ENCODE data around the gene KDM6B.
A peak's percentile ranks its signal among the peaks of the same experiment; 100 is the strongest.
"Not testable (repeated sequence)": the region's sequence is repeated elsewhere in the genome, so short reads cannot be mapped to it uniquely, and the experiment has no call there.

The KDM6B gene, protein sequence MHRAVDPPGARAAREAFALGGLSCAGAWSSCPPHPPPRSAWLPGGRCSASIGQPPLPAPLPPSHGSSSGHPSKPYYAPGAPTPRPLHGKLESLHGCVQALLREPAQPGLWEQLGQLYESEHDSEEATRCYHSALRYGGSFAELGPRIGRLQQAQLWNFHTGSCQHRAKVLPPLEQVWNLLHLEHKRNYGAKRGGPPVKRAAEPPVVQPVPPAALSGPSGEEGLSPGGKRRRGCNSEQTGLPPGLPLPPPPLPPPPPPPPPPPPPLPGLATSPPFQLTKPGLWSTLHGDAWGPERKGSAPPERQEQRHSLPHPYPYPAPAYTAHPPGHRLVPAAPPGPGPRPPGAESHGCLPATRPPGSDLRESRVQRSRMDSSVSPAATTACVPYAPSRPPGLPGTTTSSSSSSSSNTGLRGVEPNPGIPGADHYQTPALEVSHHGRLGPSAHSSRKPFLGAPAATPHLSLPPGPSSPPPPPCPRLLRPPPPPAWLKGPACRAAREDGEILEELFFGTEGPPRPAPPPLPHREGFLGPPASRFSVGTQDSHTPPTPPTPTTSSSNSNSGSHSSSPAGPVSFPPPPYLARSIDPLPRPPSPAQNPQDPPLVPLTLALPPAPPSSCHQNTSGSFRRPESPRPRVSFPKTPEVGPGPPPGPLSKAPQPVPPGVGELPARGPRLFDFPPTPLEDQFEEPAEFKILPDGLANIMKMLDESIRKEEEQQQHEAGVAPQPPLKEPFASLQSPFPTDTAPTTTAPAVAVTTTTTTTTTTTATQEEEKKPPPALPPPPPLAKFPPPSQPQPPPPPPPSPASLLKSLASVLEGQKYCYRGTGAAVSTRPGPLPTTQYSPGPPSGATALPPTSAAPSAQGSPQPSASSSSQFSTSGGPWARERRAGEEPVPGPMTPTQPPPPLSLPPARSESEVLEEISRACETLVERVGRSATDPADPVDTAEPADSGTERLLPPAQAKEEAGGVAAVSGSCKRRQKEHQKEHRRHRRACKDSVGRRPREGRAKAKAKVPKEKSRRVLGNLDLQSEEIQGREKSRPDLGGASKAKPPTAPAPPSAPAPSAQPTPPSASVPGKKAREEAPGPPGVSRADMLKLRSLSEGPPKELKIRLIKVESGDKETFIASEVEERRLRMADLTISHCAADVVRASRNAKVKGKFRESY (N-terminal part only)

DNA sequence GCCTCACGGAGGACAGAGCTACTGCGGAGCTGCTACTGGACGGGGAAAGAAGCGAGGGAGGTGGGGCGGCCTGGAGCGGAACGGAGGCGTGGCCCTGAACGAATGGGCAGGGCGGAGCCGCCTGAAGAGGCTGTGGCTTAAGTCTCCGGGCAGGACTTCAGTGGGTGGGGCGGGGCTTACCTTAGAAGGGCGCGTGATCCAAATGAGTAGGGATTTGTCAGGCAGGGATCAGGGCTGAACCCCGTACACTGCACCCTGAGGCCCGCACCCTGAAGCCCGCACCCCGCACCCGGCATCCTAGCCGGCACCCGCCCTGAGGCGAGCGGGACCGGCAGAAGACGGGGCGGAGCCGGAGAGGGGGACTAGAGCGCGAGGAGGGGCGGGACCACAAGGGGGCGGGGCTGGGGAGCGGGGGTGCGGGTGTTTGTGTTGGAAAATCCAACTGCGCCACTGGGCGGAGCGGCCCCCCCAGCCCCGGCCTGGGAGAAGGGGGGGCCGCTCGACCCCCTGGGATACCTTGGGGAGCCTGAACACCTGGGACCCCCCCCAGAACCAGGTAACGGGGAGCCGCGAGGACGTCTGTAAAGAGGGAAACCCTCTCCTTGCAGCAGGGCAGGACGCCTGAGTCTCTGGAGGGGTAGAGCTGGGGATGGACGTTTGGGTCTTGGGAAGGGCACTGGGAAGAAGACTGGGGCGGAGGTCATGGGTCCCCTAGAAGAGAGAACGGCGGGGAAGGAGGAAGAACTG lies at the start of gene KDM6B:
Gene KDM6B (plus strand): TSS at position 423 of the 747 bp plus-strand sequence. CDS start 11,338 bp downstream, outside the sequence.
- DNase-seq: peak; percentile 82

DNA sequence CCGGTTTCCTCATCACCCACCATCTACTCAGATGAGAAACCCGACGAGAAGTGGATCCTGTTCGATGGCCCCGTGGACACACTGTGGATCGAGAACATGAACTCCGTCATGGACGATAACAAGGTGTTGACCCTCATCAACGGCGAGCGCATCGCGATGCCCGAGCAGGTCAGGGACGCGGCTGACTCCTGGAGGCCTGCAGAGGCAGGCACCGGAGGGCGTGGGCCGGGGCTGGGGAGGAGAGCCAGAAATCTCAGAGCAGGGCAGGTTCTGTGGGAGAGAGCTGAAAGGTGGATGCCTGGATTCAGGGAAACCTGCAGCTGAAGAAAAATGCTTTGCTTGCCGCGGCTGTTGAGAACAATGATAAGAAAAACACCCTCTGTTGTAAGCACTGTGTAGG lies 47.2 kb upstream of the KDM6B start:
- DNase-seq: no peak

DNA sequence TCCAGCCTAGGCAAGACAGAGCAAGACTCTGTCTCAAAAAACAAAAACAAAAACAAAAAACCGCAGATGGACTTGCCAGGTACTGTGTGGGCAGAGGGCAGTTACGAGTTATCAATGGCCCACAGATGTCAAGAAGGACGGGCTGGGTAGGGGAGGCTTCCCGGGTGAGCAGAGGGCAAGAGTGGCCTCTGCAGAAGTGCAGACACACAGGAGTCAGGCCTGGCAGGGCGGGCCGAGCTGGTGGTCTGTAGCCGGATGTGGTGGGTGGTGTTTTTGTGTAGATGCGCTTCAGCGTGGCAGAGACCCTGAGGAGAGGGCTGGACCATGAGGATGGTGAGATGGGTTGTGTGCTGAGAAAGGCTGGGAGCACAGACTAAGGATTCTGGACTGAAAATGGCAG lies 44.9 kb upstream of the KDM6B start:
- DNase-seq: no peak

DNA sequence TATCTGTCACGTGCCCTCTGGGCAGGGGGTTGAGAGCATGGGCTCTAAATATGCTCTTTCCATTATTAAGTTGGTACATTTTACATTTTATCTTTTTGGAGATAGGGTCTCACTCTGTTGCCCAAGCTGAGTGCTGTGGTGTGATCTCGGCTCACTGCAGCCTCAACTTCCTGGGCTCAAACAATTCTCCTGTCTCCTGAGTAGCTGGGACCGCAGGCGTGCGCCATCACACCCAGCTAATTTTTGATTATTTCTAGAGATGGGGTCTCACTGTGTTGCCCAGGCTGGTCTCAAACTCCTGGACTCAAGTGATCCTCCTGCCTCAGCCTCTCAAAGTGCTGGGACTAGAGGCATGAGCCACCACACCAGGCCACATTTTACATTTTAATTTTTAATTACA lies 43.9 kb upstream of the KDM6B start:
- no peak for DNase-seq

DNA sequence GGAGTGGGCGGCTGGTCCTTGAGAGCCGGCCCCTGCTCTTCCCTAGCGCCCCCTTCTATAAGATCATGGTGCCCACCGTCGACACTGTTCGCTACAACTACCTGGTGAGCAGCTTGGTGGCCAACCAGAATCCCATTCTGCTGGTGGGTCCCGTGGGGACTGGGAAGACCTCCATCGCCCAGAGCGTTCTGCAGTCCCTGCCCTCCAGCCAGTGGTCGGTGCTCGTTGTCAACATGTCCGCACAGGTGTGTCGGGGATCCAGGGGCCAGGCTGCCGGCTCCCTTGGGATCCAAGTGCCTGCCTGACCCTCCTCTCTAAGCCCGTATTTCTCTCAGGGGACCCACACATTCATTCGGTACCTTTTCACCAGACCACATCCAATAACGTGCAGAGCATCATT lies 41.4 kb upstream of the KDM6B start:
- DNase-seq: no peak

DNA sequence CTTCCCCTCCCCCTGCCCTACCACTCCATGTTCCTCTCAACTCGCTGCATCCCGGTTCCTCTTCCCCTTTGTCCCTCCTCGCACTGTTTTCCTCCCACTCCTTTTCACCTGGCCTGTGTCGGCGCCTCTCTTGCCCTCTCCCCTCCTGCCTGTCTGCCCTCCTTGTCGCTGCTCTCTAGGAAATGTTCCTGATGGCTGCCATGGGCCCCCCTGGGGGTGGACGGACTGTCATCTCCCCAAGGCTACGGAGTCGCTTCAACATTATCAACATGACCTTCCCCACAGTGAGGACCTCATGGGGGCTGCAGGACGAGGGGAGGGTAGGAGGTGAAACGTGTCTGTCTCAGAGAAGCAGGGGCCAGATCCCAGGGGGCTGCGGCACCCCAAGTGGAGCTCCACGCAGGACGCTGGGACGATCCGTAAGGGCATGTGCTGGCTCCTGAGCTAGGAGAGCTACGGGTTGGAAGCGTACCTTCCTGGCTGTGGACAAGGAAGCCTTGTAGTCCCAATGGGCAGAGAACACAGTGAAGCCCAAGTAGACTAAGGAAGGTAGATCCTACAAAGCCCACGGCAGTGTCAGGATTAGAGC lies 39.8 kb upstream of the KDM6B start:
- DNase-seq: no peak

DNA sequence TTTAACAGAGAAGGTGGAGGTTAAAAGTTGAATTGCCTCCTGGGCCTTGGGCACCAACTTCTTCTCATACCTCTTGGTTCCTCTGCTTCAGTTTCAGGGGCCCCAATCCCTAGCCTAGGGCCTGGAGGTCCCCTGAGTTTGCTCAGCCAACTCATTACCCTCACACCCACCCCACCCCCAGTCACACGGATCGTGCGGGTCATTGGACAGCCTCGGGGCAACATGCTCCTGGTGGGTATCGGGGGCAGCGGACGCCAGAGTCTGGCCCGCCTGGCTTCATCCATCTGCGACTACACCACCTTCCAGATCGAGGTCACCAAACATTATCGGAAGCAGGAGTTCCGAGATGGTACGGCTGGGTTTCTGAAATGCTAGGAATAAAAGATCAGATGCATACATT lies 36.0 kb upstream of the KDM6B start:
- no peak for DNase-seq

DNA sequence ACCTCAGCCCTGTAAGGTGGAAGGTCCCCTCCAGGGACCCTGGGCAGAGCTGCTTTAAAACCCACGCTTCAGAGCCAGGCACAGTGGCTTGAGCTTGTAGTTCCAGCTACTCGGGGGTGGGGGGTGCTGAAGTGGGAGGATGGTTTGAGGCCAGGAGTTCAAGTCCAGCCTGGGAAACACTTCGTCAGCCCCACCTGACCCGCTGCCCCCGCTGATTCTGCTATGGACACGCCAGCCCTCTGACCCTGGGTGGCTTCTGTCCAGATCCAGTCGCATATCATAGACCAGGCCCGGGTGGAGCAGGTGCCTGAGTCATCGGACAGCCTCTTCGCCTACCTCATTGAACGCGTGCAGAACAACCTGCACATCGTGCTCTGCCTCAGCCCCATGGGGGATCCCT lies 35.2 kb upstream of the KDM6B start:
- DNase-seq: no peak

DNA sequence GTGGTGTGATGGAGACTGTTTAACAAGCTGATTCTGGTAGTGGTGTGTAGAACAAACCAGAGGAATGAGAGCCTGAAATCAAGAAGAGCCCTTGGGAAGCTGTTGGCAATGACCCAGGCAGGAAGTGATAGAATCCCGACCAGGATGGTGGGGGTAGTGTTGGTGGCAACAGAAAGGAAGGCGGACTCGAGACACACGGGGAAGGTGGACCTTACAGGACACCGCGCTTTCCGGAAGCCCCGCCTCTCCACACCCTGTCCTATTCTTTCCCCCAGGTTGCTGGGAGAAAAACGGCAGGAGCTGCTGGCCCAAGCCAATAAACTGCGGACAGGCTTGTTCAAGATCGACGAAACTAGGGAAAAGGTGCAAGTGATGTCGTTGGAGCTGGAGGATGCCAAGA lies 30.0 kb upstream of the KDM6B start:
- no peak for DNase-seq

DNA sequence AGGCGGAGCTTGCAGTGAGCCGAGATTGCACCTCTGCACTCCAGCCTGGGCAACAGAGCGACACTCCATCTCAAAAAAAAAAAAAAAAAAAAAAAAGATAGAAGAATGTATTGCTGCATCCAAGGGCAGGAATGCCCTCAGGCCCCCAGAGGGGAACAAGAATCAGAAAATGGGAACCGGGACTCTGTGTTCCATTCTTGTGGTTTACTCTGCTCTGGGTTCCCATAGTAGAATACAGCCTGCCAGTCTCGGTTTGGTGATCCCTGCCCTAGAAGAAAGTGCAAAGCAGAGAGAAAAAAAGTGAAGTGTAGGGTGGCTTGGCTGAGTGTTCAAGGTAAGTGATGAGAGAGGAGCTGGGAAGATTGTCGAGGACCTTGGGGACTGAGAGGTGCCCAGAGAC lies 27.4 kb upstream of the KDM6B start:
- no peak for DNase-seq

DNA sequence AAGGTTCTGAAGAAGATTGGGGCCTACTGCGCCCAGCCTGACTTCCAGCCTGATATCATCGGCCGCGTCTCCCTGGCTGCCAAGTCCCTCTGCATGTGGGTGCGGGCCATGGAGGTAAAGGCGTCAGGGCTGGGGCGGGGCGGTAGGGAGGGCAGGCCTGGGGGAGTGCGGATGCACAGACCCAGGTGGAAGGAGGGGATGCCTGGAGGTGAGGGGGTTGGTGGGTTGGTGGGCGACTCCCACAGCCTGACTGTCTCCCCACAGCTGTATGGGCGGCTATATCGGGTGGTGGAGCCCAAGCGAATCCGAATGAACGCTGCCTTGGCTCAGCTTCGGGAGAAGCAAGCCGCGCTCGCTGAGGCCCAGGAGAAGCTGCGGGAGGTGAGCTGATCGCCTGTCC lies 26.8 kb upstream of the KDM6B start:
- no peak for DNase-seq

DNA sequence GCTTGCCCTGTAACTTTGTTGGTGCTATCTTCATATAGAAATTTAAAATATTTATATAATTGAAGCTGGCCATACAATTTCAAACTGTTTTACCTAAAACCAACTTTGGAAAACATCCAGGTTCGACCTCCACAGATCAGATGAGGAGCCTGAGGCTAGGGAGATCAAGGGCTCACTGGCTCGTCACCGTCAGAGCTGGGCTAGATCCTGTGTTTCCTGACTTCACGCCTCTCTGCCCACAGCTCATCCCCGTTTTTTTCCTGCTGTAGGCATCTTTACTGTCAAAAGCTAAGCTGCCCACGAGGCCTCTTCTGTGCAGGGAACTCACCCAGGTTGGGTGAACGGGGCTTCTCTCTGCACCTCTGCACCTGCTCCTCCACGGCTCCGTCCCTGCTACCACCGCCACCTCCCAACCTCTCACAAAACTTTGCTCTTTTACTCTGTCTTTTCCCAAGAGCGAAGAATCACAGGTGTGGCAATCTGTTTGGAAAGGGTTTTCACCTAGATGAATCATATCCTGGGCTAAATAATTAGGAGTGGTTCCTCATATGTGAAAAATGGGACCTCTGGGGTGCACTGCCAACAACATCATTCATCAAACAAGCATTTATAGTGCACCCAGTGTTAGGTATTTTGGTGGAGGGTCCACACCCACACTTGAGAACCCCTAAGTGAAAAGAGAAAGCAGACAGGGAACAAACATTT lies 24.8 kb upstream of the KDM6B start:
- DNase-seq: no peak

DNA sequence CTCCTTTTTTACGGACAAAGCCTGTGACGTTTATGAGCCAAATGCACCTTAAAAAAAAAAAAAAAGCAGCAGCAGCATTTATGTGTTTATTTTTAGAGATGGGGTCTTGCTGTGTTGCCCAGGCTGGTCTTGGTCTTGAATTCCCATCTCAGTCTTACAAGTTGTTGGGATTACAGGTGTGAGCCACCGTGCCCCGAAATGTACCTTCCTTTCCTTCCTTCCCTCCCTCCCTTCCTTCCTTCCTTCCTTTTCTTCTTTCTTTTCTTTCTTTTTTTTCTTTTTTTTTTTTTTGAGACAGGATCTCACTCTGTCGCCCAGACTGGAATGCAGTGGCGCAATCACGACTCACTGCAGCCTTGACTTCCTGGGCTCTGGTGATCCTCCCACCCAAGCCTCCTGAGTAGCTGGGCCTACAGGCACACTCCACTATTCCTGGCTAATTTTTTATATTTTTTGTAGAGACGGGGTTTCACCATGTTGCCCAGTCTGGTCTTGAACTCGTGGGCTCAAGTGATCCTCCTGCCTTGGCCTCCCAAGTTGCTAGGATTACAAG lies 24.1 kb upstream of the KDM6B start:
- not testable (repeated sequence) for DNase-seq

DNA sequence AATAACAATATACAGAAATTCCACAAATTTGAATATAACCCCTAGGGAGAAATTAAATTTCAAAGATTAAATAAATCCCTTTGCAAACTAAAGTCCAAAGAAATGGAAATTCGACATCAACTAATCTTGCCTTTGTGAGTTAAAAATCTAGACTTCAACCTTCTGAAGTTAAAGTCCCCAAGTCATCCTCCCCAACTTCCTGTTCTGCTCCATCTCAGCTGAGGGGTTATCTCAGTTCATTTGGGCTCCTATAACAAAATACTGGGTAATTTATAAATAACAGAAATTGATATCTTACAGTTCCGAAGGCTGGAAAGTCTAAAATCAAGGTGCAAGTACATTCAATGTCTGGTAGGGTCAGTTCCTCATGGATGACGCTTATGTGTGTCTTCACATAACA lies 22.8 kb upstream of the KDM6B start:
- DNase-seq: no peak

DNA sequence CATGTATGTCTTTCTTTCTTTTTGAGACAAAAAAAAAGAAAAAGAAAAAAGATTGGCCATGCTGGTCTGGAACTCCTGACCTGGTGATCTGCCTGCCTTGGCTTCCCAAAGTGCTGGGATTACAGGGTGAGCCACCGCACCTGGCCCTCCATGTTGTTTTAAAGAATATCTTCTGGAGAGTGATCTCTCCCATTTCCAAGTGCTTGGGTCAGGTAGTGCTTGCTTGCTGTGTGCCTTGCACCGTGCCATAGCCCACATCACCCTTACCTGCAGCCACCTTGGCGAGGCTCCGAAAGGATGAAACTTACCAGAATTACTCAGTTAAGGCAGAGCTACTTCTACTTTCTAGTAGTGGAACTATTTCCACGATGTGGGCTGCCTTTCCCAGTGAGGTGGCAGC lies 19.0 kb upstream of the KDM6B start:
- DNase-seq: no peak

DNA sequence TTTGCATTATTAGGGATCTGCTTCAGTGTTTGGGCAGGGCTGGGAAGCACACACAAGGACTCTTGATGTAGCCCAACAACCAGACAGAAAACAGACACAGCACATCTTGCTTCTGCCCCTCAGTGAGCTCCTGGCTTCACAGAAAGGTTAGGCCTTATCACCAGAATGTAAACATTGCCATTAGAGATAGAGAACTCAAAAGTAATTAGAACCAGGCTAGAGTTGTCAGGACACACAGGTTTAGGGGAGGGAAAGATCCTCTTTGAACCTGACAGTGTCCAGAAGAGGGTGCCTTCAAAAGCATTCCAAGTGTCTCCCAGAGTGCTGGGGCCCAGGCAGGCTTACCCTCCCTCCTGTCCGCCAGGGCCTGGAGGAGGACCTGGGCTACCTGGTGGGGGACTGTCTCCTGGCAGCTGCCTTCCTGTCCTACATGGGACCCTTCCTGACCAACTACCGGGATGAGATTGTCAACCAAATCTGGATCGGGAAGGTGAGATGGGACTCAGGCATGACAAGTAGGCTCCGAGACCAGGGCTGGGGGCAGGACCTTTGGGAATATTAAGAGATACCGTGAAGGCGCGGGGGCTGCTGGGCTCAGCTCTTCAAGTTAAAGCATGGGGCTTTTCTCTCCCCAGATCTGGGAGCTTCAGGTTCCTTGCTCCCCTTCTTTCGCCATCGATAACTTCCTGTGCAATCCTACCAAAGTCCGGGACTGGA lies 16.9 kb upstream of the KDM6B start:
- DNase-seq: no peak

DNA sequence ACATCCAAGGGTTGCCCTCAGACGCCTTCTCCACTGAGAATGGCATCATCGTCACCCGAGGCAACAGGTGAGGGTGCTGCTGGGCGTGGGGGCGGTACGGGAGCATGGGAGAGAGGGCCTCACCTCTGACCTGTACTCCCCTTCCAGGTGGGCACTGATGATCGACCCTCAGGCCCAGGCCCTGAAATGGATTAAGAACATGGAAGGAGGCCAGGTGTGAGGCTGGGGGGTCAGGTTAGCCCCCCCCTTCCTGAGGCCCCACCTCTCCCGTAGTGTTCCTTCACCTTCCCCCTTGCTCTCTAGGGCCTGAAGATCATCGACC lies 16.4 kb upstream of the KDM6B start:
- DNase-seq: no peak

DNA sequence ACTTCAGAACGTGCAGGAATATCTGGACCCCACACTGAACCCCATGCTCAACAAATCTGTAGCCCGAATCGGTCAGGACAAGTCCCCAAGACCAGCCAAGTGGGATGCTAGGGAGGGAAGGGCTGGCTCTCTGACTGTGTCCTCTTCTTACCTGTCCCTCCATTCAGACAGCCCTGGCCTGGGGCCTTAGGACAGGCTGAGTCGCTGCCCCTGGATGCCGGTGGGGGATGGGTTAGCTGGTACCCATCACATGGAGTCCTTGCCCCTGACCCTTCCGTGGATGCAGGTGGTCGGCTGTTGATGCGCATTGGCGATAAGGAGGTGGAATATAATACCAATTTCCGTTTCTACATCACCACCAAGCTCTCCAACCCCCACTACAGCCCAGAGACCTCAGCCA lies 16.0 kb upstream of the KDM6B start:
- no peak for DNase-seq

DNA sequence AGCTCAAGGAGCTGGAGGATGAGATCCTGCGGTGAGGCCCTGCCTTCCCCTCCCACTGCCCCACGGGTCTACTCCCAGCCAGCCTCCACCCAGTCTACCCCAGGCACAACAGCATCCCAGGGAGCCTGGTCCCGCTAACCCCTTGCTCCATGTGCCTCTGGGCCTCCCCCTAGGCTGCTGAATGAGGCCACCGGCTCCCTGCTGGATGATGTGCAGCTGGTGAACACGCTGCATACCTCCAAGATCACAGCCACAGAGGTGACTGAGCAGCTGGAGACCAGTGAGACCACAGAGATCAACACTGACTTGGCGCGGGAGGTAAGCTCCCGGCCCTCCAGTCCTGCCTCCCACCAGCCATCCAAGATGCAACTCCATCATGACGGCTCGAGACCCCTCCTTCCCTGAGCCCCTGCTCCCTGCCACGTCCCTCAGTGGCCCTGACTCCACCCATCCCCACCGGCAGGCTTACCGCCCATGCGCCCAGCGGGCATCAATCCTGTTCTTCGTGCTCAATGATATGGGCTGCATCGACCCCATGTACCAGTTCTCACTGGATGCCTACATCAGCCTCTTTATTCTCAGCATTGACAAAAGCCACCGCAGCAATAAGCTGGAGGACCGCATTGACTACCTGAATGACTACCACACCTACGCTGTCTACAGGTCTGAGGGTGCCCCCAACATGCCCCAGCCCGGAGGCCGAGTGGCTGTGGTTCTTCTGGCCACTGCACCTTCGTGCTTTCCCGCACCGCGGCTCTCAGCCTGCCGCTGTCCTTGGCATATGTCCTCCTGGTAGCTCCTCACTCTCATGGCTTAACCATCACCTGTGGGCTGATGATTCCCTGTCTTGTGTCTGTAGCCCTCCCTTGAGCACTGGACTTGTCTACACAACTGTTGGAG lies 15.0 kb upstream of the KDM6B start:
- no peak for DNase-seq

DNA sequence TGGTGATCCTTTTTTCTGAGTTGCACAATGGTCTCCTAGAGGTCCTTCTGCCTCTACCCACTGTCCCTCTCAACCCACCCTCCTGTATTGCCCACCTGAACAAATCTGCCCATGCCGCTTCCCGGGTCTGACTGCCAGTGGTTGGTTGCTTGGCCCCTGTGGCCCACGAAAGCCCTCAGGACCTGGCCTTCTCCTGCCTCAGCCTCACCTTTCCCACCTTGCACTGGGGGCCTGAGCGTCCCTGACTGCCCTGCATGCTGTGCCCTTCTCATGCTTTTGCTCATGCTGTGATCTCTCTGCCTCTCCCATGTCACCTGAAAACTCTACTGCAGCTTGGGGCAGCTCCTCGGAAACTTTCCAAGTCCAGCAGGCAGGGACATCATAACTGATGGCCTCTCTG lies 13.8 kb upstream of the KDM6B start:
- DNase-seq: no peak
